CD14-positive monocyte (primary cell): ENCODE data around the gene HPCA. TPM values are rescaled to one million over a fixed set of nuclear protein-coding genes. Genes with fewer than 3 reads are reported as not detected.

Experiments used
- DNase-seq, 3 donors: peaks; one replicate each; pipeline ENCODE4 v3.0.0-alpha.2; 2011 to 2022
- H2AFZ ChIP-seq: 2 replicates; pipeline ENCODE4 v1.6.0; 2012; ENCODE audit warnings: mild to moderate bottlenecking, low read depth, low read length, inconsistent platforms; ENCODE audit not compliant: insufficient read depth, poor library complexity, severe bottlenecking
- H3K27ac ChIP-seq, 2 donors: 1 replicate in 1 of 2; 2 replicates in 1 of 2; pipeline ENCODE4 v1.5.1; 2012 to 2013; ENCODE audit warnings: low read length in 2 of 2, control low read depth in 1 of 2, inconsistent platforms in 1 of 2, low read depth in 1 of 2, mild to moderate bottlenecking in 1 of 2
- H3K27me3 ChIP-seq, 2 donors: one replicate each; pipeline versions ENCODE4 v1.6.0 to v1.6.1; 2011 to 2013; ENCODE audit warnings: low read length in 2 of 2; ENCODE audit not compliant: control insufficient read depth in 2 of 2, insufficient read depth in 2 of 2
- H3K36me3 ChIP-seq, 2 donors: replicated peaks in 1 of 2; 1 replicate in 1 of 2; 2 replicates in 1 of 2; pipeline versions ENCODE4 v1.5.1 to v1.6.1; 2012 to 2013; ENCODE audit warnings: low read length in 2 of 2, control low read depth in 1 of 2, inconsistent platforms in 1 of 2, mild to moderate bottlenecking in 1 of 2; ENCODE audit not compliant: insufficient read depth in 2 of 2, control insufficient read depth in 1 of 2
- H3K4me1 ChIP-seq, 2 donors: 1 replicate in 1 of 2; 2 replicates in 1 of 2; pipeline versions ENCODE4 v1.5.1 to v1.6.1; 2012 to 2013; ENCODE audit warnings: low read length in 2 of 2, control low read depth in 1 of 2, inconsistent platforms in 1 of 2, mild to moderate bottlenecking in 1 of 2, moderate library complexity in 1 of 2; ENCODE audit not compliant: insufficient read depth in 2 of 2, control insufficient read depth in 1 of 2
- H3K4me2 ChIP-seq: replicated peaks from 2 replicates; pipeline ENCODE3; 2012; ENCODE audit warnings: low read length, moderate library complexity, mild to moderate bottlenecking; ENCODE audit not compliant: poor library complexity, severe bottlenecking; ENCODE audit errors: extremely low read depth
- H3K4me3 ChIP-seq, 3 experiments: fragments of 200-600 bp in 1 of 3; sonication (generic) in 1 of 3; replicated peaks in 1 of 3; 1 replicate in 2 of 3; 2 replicates in 1 of 3; pipeline ENCODE4 v1.5.1; 2011 to 2013; ENCODE audit warnings: low read length in 3 of 3, mild to moderate bottlenecking in 3 of 3, control low read depth in 2 of 3, low read depth in 2 of 3, inconsistent platforms in 1 of 3, moderate library complexity in 1 of 3
- H3K79me2 ChIP-seq: 2 replicates; pipeline ENCODE4 v1.6.0; 2012; ENCODE audit warnings: mild to moderate bottlenecking, control low read depth, inconsistent platforms, low read length, moderate library complexity; ENCODE audit not compliant: insufficient read depth
- H3K9ac ChIP-seq: 2 replicates; pipeline ENCODE4 v1.6.0; 2017; ENCODE audit warnings: low read length, mild to moderate bottlenecking; ENCODE audit not compliant: insufficient read depth, poor library complexity, severe bottlenecking
- H3K9me3 ChIP-seq, 2 donors: replicated peaks in 1 of 2; 1 replicate in 1 of 2; 2 replicates in 1 of 2; pipeline versions ENCODE4 v1.5.1 to v1.6.1; 2012 to 2013; ENCODE audit warnings: low read length in 2 of 2, control low read depth in 1 of 2; ENCODE audit not compliant: control insufficient read depth in 1 of 2, insufficient read depth in 1 of 2
- H4K20me1 ChIP-seq: 2 replicates; pipeline ENCODE4 v1.6.0; 2012; ENCODE audit warnings: mild to moderate bottlenecking, low read length, control low read depth, moderate library complexity; ENCODE audit not compliant: insufficient read depth
- H3K27ac Mint-ChIP-seq, 7 donors: one replicate each; pipeline ENCODE4 v1.8.0; 2020; ENCODE audit warnings: mild to moderate bottlenecking in 7 of 7, mixed read lengths in 7 of 7, moderate library complexity in 6 of 7, inconsistent platforms in 2 of 7
- H3K27me3 Mint-ChIP-seq, 3 donors: one replicate each; pipeline ENCODE4 v1.8.0; 2021 to 2022; ENCODE audit warnings: low read depth in 3 of 3, mild to moderate bottlenecking in 3 of 3, mixed read lengths in 3 of 3, moderate library complexity in 3 of 3, inconsistent platforms in 1 of 3
- H3K36me3 Mint-ChIP-seq, 2 donors: one replicate each; pipeline ENCODE4 v1.8.0; 2020; ENCODE audit warnings: mixed read lengths in 2 of 2, inconsistent platforms in 1 of 2, mild to moderate bottlenecking in 1 of 2
- H3K4me1 Mint-ChIP-seq: one replicate; pipeline ENCODE4 v1.8.0; 2020; ENCODE audit warnings: mild to moderate bottlenecking, mixed read lengths
- H3K4me3 Mint-ChIP-seq, 2 donors: one replicate each; pipeline ENCODE4 v1.8.0; 2020; ENCODE audit warnings: mild to moderate bottlenecking in 2 of 2, mixed read lengths in 2 of 2, moderate library complexity in 1 of 2
- H3K9me3 Mint-ChIP-seq, 7 donors: one replicate each; pipeline ENCODE4 v1.8.0; 2020 to 2022; ENCODE audit warnings: mixed read lengths in 7 of 7, mild to moderate bottlenecking in 6 of 7, moderate library complexity in 6 of 7, inconsistent platforms in 2 of 7
- WGBS: methylation state at CpG from one replicate; pipeline ENCODE4 v1.1.5; 2013; ENCODE audit warnings: missing lambda C conversion rate; ENCODE audit not compliant: insufficient coverage; 5-methylcytosine and 5-hydroxymethylcytosine counted together
- intact Hi-C, 2 donors: fragments of 100-400 bp; cut with micrococcal nuclease; formaldehyde crosslinking; loops; one replicate each; pipeline versions ENCODE4 v1.15.0 to v1.15.1; 2023
- polyA plus RNA-seq, 3 donors: library from polyadenylated mRNA; depleted of rRNA in 1 of 3; unstranded in 2 of 3; stranded (reverse) in 1 of 3; fragments of 300-500 nt in 2 of 3; fragments of >200 nt in 1 of 3; fragmentation: Illumina TruSeq in 2 of 3; gene quantifications; 1 replicate in 2 of 3; 2 replicates in 1 of 3; pipeline ENCODE4 v1.2.3, GENCODE V29; 2012 to 2021
- TF ChIP-seq, protein P1 (sequence below): fragments of 200-600 bp; IDR thresholded peaks from one replicate; pipeline ENCODE4 v1.8.0; 2022; ENCODE audit warnings: antibody characterized with exemption, mild to moderate bottlenecking

The HPCA gene
- polyA plus RNA-seq, 3 donors: not detected

DNA sequence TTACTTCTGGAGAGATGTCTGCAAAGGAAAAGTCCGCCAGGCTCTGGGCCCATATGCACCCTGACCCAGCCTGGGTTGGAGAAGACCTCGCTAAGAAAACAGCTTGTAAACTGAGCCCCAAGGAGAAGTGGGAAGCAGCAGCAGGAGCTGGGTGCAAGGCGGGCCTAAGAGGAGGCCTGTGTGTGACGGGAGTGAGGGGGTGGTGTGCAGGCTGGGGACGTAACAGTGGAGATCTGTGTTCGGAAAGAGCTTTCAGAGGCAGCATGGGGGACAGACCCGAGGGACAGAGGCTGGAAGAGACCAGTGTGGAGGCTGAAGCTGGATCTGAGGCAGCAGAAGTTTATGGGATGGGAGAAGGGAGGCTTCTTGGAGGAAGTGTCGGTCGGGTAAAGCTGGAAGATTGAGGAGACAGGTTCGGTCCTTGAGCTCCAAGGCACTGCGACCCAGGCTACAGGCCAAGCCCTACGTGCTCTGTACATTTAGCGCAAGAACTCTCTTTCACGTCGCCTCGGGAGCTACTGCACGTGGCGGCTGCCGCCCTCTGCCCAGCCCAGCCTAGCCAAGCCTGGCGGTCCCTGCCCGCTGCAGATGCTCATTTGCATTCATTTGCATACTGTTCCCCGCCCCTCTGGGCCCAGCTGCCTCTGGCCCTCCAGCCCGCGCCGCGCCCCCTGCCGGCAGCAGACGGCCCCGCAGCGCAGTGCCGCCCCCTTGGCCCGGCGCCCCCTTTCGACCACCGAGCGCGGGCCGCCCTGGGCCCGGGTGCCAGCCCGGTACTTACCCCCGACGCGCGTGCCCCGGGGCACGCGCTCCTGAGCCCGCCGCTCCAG, 6.3 kb downstream of the HPCA start:
- Histone ChIP-seq H3K27ac (no peak overlapping the region), H3K4me1 (peaks cover 4 to 10% of the 10 kb centered on the region in 2 donors), H3K4me2 (peak overlapping the region; percentile 56), H3K4me3 (peak overlapping the region in 1 of 3 experiments; percentile 43), H4K20me1 (no peaks in the 10 kb centered on the region), H3K36me3 (no peaks in the 10 kb centered on the region), H2AFZ (peak overlapping the region; percentile 62), H3K9ac (no peak overlapping the region), H3K27me3 (peaks cover 27 to 72% of the 10 kb centered on the region in 2 donors), H3K79me2 (no peaks in the 10 kb centered on the region), H3K9me3 (peaks cover 4 to 9% of the 10 kb centered on the region in 2 donors)
- H3K36me3 Mint-ChIP-seq: peaks cover 0 to 7% of the 10 kb centered on the region in 2 donors
- intact Hi-C loops: no loop called here
- H3K27ac Mint-ChIP-seq: no peak overlapping the region
- 19% methylated on average over 47 of the region's 49 CpGs for WGBS
- peaks cover 70 to 88% (median 74%) of the 10 kb centered on the region in 3 donors for H3K27me3 Mint-ChIP-seq
- peak overlapping the region in 1 of 2 donors; percentile 84 for H3K4me3 Mint-ChIP-seq
- peak in 1 of 3 donors; percentile 30 for DNase-seq
- peaks cover 14% of the 10 kb centered on the region for H3K4me1 Mint-ChIP-seq
- TF ChIP-seq, protein P1, sequence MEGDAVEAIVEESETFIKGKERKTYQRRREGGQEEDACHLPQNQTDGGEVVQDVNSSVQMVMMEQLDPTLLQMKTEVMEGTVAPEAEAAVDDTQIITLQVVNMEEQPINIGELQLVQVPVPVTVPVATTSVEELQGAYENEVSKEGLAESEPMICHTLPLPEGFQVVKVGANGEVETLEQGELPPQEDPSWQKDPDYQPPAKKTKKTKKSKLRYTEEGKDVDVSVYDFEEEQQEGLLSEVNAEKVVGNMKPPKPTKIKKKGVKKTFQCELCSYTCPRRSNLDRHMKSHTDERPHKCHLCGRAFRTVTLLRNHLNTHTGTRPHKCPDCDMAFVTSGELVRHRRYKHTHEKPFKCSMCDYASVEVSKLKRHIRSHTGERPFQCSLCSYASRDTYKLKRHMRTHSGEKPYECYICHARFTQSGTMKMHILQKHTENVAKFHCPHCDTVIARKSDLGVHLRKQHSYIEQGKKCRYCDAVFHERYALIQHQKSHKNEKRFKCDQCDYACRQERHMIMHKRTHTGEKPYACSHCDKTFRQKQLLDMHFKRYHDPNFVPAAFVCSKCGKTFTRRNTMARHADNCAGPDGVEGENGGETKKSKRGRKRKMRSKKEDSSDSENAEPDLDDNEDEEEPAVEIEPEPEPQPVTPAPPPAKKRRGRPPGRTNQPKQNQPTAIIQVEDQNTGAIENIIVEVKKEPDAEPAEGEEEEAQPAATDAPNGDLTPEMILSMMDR: peak; percentile 77
- peaks cover 4 to 17% (median 10%) of the 10 kb centered on the region in 7 donors for H3K9me3 Mint-ChIP-seq

DNA sequence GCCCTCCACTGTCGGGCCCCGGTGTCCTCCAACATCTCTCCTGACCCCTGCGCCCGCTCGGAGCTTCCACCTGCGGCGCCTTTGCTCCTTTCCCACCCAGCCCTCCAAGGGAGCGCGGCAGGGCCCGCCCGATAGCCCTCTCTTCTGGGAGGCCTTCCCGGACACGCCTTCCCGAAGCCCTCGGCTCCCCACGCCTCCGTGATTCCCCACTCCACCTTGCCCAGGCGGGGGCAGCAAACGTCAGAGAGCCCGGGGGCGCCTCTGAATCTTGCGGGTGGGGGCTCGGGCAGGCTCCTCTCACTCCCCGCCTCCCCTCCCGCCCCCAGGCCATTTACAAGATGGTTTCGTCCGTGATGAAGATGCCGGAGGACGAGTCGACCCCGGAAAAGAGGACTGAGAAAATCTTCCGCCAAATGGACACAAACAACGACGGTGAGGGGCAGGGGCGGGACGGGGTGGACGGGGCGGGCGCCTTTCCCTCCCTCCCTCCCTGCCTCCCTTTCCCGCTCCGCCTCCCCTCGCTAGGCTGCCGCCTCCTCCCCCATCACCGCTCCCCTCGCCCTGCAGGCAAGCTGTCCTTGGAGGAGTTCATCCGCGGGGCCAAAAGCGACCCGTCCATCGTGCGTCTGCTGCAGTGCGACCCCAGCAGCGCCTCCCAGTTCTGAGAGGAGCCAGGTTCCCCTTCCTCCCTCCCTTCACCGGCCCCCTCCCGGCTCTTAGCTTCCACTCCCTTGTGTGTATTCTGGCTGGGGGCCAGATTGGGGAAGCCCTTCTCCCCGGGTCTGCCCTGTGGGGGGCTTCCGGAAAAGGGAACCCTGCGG, 7.1 kb downstream of the HPCA start:
- H3K27me3 ChIP-seq: peaks cover 27 to 64% of the 10 kb centered on the region in 2 donors
- H3K4me3 ChIP-seq: peak overlapping the region in 1 of 3 experiments; percentile 43

More for the DNA sequence above, 7.1 kb downstream of the HPCA start:
- peaks cover 67 to 92% (median 67%) of the 10 kb centered on the region in 3 donors for H3K27me3 Mint-ChIP-seq
- peaks cover 0 to 7% of the 10 kb centered on the region in 2 donors for H3K36me3 Mint-ChIP-seq
- no peak overlapping the region for H3K27ac Mint-ChIP-seq
- Histone ChIP-seq H3K4me2 (peak overlapping the region; percentile 56), H3K9me3 (peaks cover 4 to 9% of the 10 kb centered on the region in 2 donors), H3K4me1 (peaks cover 4 to 10% of the 10 kb centered on the region in 2 donors), H4K20me1 (no peaks in the 10 kb centered on the region), H3K9ac (peak overlapping the region; percentile 15), H2AFZ (peak overlapping the region; percentile 62), H3K36me3 (no peaks in the 10 kb centered on the region), H3K27ac (no peak overlapping the region), H3K79me2 (no peaks in the 10 kb centered on the region)
- H3K9me3 Mint-ChIP-seq: peaks cover 4 to 13% (median 10%) of the 10 kb centered on the region in 7 donors
- no peak for DNase-seq
- H3K4me3 Mint-ChIP-seq: peak overlapping the region; percentile 50 to 84
- intact Hi-C loops: no loop called here
- peaks cover 14% of the 10 kb centered on the region for H3K4me1 Mint-ChIP-seq
- TF ChIP-seq, protein P1: peak; percentile 52
- 3% methylated on average over 35 of the region's 58 CpGs for WGBS
